GM10266 (cell line): ENCODE results near the gene MORN1.

ENCODE experiments used
- DNase-seq: peaks from one replicate; pipeline ENCODE4 v3.0.0; 2012; ENCODE audit errors: extremely low spot score
- TF ChIP-seq, protein P1 (sequence below): IDR thresholded peaks from 2 replicates; pipeline ENCODE4 v1.5.1; 2012; ENCODE audit warnings: mild to moderate bottlenecking, low read depth; ENCODE audit not compliant: control insufficient read depth, insufficient read depth; ENCODE audit errors: missing control alignments

MORN1 gene

DNA sequence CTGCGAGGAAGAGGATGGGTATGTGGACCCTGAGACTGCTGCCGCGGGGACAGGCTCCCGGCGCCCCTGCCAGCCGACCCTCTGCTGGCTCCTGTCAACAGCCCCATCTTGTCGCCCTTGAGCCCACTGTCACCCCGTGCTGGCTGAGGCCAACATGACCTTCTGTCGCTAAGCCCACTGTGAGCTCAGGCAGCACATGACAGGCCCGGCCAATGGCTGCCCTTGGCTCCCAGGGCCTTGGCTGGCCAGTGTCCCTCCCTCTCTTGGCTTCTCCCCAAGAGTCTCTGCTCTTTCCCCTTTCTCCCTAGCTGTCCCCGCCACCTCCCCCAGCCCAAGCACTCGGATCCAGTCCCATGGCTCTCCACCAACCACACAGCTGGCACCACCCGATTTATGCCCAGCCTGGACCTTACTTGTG lies 17.5 kb upstream of the MORN1 start:
- no peak for DNase-seq
- TF ChIP-seq, protein P1, sequence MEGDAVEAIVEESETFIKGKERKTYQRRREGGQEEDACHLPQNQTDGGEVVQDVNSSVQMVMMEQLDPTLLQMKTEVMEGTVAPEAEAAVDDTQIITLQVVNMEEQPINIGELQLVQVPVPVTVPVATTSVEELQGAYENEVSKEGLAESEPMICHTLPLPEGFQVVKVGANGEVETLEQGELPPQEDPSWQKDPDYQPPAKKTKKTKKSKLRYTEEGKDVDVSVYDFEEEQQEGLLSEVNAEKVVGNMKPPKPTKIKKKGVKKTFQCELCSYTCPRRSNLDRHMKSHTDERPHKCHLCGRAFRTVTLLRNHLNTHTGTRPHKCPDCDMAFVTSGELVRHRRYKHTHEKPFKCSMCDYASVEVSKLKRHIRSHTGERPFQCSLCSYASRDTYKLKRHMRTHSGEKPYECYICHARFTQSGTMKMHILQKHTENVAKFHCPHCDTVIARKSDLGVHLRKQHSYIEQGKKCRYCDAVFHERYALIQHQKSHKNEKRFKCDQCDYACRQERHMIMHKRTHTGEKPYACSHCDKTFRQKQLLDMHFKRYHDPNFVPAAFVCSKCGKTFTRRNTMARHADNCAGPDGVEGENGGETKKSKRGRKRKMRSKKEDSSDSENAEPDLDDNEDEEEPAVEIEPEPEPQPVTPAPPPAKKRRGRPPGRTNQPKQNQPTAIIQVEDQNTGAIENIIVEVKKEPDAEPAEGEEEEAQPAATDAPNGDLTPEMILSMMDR = no peak

DNA sequence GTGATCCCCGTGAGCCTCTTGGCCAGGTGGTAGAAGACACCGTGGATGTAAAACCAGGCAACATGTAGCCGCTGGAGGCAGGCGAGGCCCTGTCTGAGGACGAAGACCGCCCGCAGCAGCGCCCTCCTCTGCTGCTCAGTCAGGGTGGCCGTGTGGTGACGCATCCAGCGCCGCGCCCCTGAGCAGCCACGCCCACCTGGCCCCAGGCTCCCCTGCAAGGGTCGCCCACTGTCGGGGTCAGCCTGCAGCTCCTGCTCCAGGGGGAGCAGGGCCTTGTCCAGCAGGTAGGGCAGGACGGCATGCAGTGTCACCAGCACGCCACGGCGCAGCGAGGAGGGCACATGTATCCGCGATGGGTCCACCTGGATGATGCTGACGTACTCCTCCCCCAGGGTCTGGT lies 17.1 kb upstream of the MORN1 start:
- no peak for DNase-seq
- TF ChIP-seq, protein P1 = no peak

DNA sequence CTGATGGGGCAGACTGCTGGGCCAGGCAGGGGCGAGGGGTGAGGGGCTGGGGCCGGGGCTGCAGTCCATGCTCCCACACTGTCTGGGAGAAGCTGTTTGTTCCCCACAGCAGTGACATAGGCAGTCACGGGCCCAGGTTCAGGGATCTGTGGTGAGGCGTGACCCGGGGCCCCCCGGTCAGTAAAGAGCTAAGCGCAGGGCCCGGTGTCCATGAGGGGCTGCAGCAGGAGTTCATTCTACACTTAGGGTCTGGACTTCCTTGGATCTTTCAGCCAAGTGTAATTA lies 16.6 kb upstream of the MORN1 start:
- TF ChIP-seq, protein P1 = no peak
- no peak for DNase-seq

DNA sequence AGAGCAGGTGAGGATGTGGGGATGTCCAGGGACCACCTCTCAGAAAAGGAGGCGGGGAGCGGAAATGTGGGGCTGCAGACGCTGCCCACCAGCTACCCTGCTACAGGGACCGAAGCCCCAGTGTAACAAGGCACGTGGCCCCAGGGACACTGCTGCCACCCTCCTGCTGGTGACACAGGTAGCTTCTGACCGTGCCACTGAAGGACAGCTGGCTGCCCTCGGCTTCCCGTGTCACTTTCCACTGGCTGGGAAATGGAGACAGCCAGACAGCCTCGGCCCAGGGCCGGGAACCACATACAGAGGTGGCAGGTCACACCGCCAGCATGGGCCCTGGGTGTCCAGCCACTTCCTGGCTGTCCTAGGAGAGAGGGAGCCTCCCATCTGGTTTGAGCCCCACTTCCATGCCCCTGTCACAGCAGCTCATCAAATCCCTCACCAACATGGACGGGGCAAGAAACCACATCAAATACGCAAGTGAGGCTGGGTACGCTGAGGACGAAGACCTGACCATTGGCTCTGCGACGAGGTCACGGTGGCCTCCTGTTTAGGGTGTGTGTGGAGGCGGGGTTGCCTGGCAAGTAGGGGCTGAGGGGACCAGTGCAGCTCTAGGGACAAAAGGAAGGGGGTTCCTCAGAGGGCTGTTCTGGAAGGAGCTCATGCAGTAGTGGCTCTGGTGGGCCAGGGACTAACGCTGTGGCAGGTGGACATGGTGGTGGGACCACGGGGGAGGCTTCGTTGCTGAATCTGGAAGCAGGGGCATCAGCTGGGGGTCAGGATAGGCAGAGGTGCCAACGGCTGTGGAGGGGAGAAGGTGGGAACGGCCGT lies 16.0 kb upstream of the MORN1 start:
- no peak for DNase-seq
- TF ChIP-seq, protein P1 = no peak

DNA sequence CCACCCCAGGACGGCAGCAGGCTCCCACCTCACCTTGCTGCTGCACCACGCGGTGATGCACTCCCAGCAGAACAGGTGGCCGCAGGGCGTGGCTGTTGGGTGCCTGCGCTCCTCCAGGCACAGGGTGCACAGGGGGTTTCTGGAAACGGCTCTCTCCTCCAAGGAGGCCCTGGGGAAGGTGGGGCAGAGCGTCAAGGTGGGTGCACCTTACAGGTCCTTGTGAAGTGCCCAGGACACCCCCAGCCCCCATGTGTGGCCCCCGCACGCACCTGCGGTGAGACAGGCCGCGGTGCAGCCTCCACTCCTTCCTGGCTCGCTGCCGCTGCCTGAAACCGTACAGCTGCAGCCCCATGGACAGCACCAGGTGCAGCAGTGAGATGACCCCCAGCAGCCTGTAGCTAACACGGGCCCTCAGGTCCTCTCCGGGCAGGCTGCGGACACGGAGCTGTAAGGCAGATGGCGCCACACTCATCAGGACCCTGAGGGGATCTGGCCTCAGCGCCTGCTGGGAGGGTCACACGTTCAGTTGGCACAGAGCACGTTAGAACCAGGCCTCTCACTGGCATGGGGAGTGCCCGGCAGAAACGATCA lies 15.2 kb upstream of the MORN1 start:
- TF ChIP-seq, protein P1 = no peak

DNA sequence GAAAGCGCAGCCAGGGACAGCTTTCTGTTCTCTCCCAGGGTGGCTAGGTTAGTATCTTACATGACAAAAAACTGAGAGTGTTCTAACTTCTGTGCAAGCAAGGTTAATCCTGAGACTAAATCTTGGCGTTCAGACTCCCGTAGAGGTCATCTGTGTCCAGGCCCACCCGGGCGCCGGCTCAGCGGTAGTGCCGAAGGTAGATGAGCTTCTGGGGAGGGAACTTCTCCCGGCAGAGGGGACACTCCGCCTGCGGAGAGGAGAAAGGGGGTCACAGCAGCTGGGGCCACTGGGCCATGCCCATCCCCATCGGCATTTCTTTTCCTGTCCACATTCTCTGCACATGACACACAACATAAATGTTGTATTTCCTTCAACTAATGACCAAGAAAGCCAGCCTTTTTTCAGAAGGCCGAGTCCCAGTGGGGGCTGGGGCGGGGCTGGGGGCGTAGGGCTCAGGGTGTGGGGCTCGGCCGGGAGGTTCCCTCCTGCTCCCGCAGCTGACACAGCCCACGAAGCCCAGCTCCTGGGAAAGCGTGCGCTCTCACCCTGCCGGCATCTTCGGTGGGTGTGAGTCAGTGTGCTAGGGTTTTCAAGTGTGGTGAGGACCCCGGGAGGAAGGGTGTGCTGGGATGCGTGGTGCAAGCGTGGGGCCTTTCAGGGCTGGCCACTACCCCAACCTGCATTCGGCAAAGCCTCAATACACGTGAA lies 14.4 kb upstream of the MORN1 start:
- TF ChIP-seq, protein P1 = no peak
- no peak for DNase-seq

More for the DNA sequence above, 15.2 kb upstream of the MORN1 start:
- no peak for DNase-seq
